Bronchial epithelial cell (primary cell): ENCODE data around the gene C2orf76. TPM values are rescaled to one million over a fixed set of nuclear protein-coding genes. Genes with fewer than 3 reads are reported as not detected.
A peak's percentile ranks its signal among the peaks of the same experiment; 100 is the strongest.

Experiments used
- DNase-seq: peaks from one replicate; pipeline ENCODE4 v3.0.0-alpha.2; 2010; ENCODE audit warnings: low read depth
- FAIRE-seq: peaks from 2 replicates; lab custom pipeline; 2011; peaks lifted over from hg19 to GRCh38; lab: Jason Lieb, UNC
- H3K27me3 ChIP-seq: 2 replicates; pipeline ENCODE4 v1.5.1; 2011; ENCODE audit warnings: low read length; ENCODE audit not compliant: control insufficient read depth, insufficient read depth
- H3K36me3 ChIP-seq: 2 replicates; pipeline ENCODE4 v1.5.1; 2011; ENCODE audit warnings: low read length; ENCODE audit not compliant: control insufficient read depth, insufficient read depth
- H3K4me3 ChIP-seq: 2 replicates; pipeline ENCODE4 v1.5.1; 2011; ENCODE audit warnings: mild to moderate bottlenecking, low read depth, low read length, control low read depth
- total RNA-seq: library from RNA; depleted of rRNA; stranded (reverse); fragments of >200 nt; gene quantifications from 2 replicates; pipeline ENCODE4 v1.2.1, GENCODE V29; 2014
- TF ChIP-seq, protein P1 (sequence below): IDR thresholded peaks from 2 replicates; pipeline ENCODE4 v1.5.1; 2011; ENCODE audit warnings: mild to moderate bottlenecking, moderate library complexity, low read length, control low read depth, inconsistent platforms; ENCODE audit not compliant: insufficient read depth, severe bottlenecking

The C2orf76 gene
- total RNA-seq, 1 donor from 2014 or later = 4.7 TPM

GRCh38 chr2:119253760-119254600, 112.7 kb downstream of the C2orf76 start:
- no peaks in the 10 kb centered on the region for H3K27me3 ChIP-seq
- peaks cover 14% of the 10 kb centered on the region for H3K36me3 ChIP-seq
- TF ChIP-seq, protein P1, sequence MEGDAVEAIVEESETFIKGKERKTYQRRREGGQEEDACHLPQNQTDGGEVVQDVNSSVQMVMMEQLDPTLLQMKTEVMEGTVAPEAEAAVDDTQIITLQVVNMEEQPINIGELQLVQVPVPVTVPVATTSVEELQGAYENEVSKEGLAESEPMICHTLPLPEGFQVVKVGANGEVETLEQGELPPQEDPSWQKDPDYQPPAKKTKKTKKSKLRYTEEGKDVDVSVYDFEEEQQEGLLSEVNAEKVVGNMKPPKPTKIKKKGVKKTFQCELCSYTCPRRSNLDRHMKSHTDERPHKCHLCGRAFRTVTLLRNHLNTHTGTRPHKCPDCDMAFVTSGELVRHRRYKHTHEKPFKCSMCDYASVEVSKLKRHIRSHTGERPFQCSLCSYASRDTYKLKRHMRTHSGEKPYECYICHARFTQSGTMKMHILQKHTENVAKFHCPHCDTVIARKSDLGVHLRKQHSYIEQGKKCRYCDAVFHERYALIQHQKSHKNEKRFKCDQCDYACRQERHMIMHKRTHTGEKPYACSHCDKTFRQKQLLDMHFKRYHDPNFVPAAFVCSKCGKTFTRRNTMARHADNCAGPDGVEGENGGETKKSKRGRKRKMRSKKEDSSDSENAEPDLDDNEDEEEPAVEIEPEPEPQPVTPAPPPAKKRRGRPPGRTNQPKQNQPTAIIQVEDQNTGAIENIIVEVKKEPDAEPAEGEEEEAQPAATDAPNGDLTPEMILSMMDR = no peak
- no peak overlapping the region for H3K4me3 ChIP-seq
- FAIRE-seq = no peak
- DNase-seq = no peak

GRCh38 chr2:119253114-119253702, 113.4 kb downstream of the C2orf76 start:
- H3K27me3 ChIP-seq = no peaks in the 10 kb centered on the region
- FAIRE-seq = no peak
- H3K4me3 ChIP-seq = no peak overlapping the region
- peak; percentile 77 for DNase-seq
- TF ChIP-seq, protein P1 = no peak
- H3K36me3 ChIP-seq = peaks cover 14% of the 10 kb centered on the region

Other genes with a start within 250 kb of the C2orf76 start
- not detected in 2 replicates for gene C1QL2, start 208.1 kb downstream of the C2orf76 start, total RNA-seq
- 8.1 and 11.8 TPM in 2 replicates for gene STEAP3, start 143.0 kb downstream of the C2orf76 start, total RNA-seq
- 75.3 and 98.1 TPM in 2 replicates for gene DBI, start 143 bp upstream of the C2orf76 start, total RNA-seq
- gene TMEM37, start 65.0 kb upstream of the C2orf76 start, total RNA-seq = 0.26 TPM in 1 of 2 replicates, not detected in the other
- gene SCTR, start 157.6 kb upstream of the C2orf76 start, total RNA-seq = not detected in 2 replicates
- gene CFAP221, start 177.6 kb upstream of the C2orf76 start, total RNA-seq = 0.26 TPM in 1 of 2 replicates, not detected in the other